ENCODE results near the gene ELK4.

The ELK4 gene, protein sequence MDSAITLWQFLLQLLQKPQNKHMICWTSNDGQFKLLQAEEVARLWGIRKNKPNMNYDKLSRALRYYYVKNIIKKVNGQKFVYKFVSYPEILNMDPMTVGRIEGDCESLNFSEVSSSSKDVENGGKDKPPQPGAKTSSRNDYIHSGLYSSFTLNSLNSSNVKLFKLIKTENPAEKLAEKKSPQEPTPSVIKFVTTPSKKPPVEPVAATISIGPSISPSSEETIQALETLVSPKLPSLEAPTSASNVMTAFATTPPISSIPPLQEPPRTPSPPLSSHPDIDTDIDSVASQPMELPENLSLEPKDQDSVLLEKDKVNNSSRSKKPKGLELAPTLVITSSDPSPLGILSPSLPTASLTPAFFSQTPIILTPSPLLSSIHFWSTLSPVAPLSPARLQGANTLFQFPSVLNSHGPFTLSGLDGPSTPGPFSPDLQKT

DNA sequence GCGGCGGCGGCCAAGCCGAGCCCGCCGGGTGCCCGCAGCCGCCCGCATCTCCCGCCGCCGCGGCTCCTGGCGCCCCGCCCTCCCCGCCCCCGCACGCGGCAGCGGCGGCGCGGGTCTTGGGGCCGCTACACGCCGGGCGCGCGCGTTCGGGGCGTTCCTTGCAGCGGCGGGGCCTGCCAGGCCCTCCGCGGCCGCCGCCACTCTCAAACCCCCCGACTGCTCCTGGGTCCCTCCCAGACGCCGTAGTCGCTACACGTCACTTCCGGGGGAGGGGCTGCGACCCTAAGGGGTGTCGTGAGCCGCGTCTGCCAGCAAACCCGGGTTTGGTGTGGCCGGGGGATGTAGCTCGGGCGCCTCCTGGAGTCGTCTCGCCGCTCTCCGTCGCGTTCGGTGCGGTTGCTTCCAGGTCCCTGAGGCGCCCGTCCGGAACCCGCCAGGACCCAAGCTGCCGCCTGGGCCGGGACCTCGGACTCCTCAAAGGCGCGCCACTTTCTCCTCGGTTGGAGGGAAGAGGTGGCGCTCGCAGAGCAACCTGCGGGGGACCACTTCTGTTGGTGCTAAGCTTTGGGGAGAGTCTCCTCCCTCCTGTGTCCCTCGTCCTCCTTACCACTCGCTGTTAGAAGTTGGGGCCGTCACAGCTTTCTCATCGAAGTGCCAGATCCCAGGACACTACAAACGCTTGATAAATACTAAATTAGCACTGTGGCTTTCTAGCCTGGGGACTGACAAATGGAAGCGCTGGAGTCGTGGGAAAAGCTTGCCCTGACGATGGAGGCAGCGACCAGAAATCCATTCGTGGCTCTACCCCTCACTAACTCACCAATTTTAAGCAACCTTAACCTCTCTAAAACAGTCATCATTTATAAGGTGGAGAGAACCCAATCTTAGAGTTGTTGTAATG is at the start of gene ELK4:
Gene ELK4, minus strand, starts transcription at position 244 of the 901 bp plus-strand sequence. CDS start 8,129 bp downstream, outside the sequence.
- Histone ChIP-seq H4K20me1 (ENCODE audit: insufficient read depth, low read length) (peaks cover 25% of the 10 kb centered on the region), H3K4me3 (ENCODE audit: low read length) (peak within 1 kb of the TSS; percentile 90), H3K36me3 (replicated peaks; ENCODE audit: low read depth, low read length) (peaks cover 18% of the 10 kb centered on the region), H3K4me1 (ENCODE audit: low read length) (peaks cover 37% of the 10 kb centered on the region), H2AFZ (ENCODE audit: low read depth, low read length) (peak within 1 kb of the TSS; percentile 80), H3K9me3 (ENCODE audit: insufficient read depth, low read length) (no peaks in the 10 kb centered on the region), H3K9ac (ENCODE audit: low read length) (peak within 1 kb of the TSS; percentile 91), H3K27ac (ENCODE audit: low read length) (peak within 1 kb of the TSS; percentile 93), H3K4me2 (ENCODE audit: low read length) (peak within 1 kb of the TSS; percentile 97), H3K79me2 (ENCODE audit: low read length) (peaks cover 41% of the 10 kb centered on the region), H3K27me3 (ENCODE audit: low read depth, low read length) (no peaks in the 10 kb centered on the region)
- TF ChIP-seq CTCF (IDR thresholded peaks at IDR 0.05; ENCODE audit: low read depth, low read length) (peak; percentile 81), EZH2phosphoT487 (IDR thresholded peaks at IDR 0.05; ENCODE audit: low read depth) (no peak)

DNA sequence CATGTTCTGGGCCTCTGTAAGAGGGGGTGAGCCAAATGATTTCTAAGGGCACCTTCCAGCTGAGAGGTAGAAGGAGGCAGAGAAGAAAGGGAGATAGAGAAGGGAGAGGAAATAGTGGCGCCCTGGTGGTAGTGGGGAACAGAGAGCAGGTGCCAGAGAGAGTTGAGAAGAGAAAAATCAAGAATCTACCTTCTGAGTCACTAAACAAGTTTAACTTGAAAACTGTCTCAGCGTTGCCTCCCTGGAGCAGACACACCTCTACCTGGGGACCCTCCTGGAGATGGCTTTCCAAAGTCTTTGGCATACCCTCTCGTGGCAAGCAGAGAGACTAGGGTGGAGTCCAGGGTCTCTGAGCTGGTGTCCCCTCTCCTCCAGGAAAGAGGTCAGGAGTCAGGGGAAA is 49.6 kb upstream of the ELK4 start:
- TF ChIP-seq CTCF (IDR thresholded peaks at IDR 0.05; ENCODE audit: low read depth, low read length): no peak
- TF ChIP-seq EZH2phosphoT487 (IDR thresholded peaks at IDR 0.05; ENCODE audit: low read depth): no peak
- H3K36me3 ChIP-seq (replicated peaks; ENCODE audit: low read depth, low read length): no peaks in the 10 kb centered on the region
- peaks cover 20% of the 10 kb centered on the region for H3K79me2 ChIP-seq (ENCODE audit: low read length)
- H2AFZ ChIP-seq (ENCODE audit: low read depth, low read length): no peak overlapping the region
- peaks cover 29% of the 10 kb centered on the region for H3K4me1 ChIP-seq (ENCODE audit: low read length)
- no peaks in the 10 kb centered on the region for H3K27me3 ChIP-seq (ENCODE audit: low read depth, low read length)
- no peaks in the 10 kb centered on the region for H3K9me3 ChIP-seq (ENCODE audit: insufficient read depth, low read length)
- no peak overlapping the region for H3K9ac ChIP-seq (ENCODE audit: low read length)
- H3K4me3 ChIP-seq (ENCODE audit: low read length): no peak overlapping the region
- no peak overlapping the region for H3K4me2 ChIP-seq (ENCODE audit: low read length)
- H3K27ac ChIP-seq (ENCODE audit: low read length): no peak overlapping the region
- no peaks in the 10 kb centered on the region for H4K20me1 ChIP-seq (ENCODE audit: insufficient read depth, low read length)

- peaks cover 29% of the 10 kb centered on the region for H3K4me1 ChIP-seq (ENCODE audit: low read length)
- H3K9ac ChIP-seq (ENCODE audit: low read length): peak within 1 kb of the TSS; percentile 69
- no peaks in the 10 kb centered on the region for H4K20me1 ChIP-seq (ENCODE audit: insufficient read depth, low read length)
- H3K27me3 ChIP-seq (ENCODE audit: low read depth, low read length): no peaks in the 10 kb centered on the region
- peak within 1 kb of the TSS; percentile 56 for H2AFZ ChIP-seq (ENCODE audit: low read depth, low read length)
- H3K4me3 ChIP-seq (ENCODE audit: low read length): peak within 1 kb of the TSS; percentile 80
- no peak within 1 kb of the TSS for H3K27ac ChIP-seq (ENCODE audit: low read length)
- no peaks in the 10 kb centered on the region for H3K9me3 ChIP-seq (ENCODE audit: insufficient read depth, low read length)
- no peaks in the 10 kb centered on the region for H3K36me3 ChIP-seq (replicated peaks; ENCODE audit: low read depth, low read length)
- H3K4me2 ChIP-seq (ENCODE audit: low read length): peak within 1 kb of the TSS; percentile 80
- TF ChIP-seq CTCF (IDR thresholded peaks at IDR 0.05; ENCODE audit: low read depth, low read length) (no peak), EZH2phosphoT487 (IDR thresholded peaks at IDR 0.05; ENCODE audit: low read depth) (no peak)
- H3K79me2 ChIP-seq (ENCODE audit: low read length): peaks cover 23% of the 10 kb centered on the region
These were observed 48.5 kb upstream of the ELK4 start, which contains the start of gene SLC45A3 for GRCh38 chr1:205680073-205680851. Gene SLC45A3, minus strand, starts transcription at chr1:205680509. Its CDS starts 15,853 bp downstream, at chr1:205664656.

Data from OCI-LY3 (cell line).